H9 (cell line): ENCODE measurements around the gene CALCR. TPM values are rescaled to one million over a fixed set of nuclear protein-coding genes. Genes with fewer than 3 reads are reported as not detected.
A peak's percentile ranks its signal among the peaks of the same experiment; 100 is the strongest.

Source experiments
- DNase-seq: peaks from one replicate; pipeline ENCODE4 v3.0.0-alpha.2; 2017
- H2AFZ ChIP-seq: one replicate; pipeline ENCODE4 v1.6.1; 2013; ENCODE audit warnings: mild to moderate bottlenecking, low read length, control low read depth, moderate library complexity
- H2AK5ac ChIP-seq: 2 replicates; pipeline ENCODE4 v1.6.1; 2013; ENCODE audit warnings: low read length, control low read depth, mixed read lengths; ENCODE audit not compliant: insufficient read length
- H2BK120ac ChIP-seq: one replicate; pipeline ENCODE4 v1.6.1; 2013; ENCODE audit warnings: low read depth, mild to moderate bottlenecking, low read length, control low read depth, inconsistent platforms; ENCODE audit not compliant: poor library complexity, severe bottlenecking
- H2BK12ac ChIP-seq: 2 replicates; pipeline ENCODE4 v1.6.1; 2013; ENCODE audit warnings: low read length, control low read depth, mixed read lengths, low read depth; ENCODE audit not compliant: insufficient read length
- H2BK15ac ChIP-seq: 2 replicates; pipeline ENCODE4 v1.6.1; 2013; ENCODE audit warnings: low read depth, low read length, control low read depth
- H2BK20ac ChIP-seq: one replicate; pipeline ENCODE4 v1.6.1; 2013; ENCODE audit warnings: low read depth, mild to moderate bottlenecking, low read length, control low read depth, inconsistent platforms; ENCODE audit not compliant: poor library complexity, severe bottlenecking
- H2BK5ac ChIP-seq: 2 replicates; pipeline ENCODE4 v1.6.1; 2013; ENCODE audit warnings: low read length, control low read depth, mixed read lengths; ENCODE audit not compliant: insufficient read length
- H3K14ac ChIP-seq: 2 replicates; pipeline ENCODE4 v1.6.1; 2013; ENCODE audit warnings: low read length, control low read depth; ENCODE audit not compliant: insufficient read depth
- H3K18ac ChIP-seq: 2 replicates; pipeline ENCODE4 v1.6.1; 2013; ENCODE audit warnings: low read depth, mild to moderate bottlenecking, mixed read lengths, low read length, control low read depth; ENCODE audit not compliant: insufficient read length
- H3K23ac ChIP-seq: 2 replicates; pipeline ENCODE4 v1.6.1; 2013; ENCODE audit warnings: low read length, control low read depth, mixed read lengths, low read depth; ENCODE audit not compliant: insufficient read length
- H3K23me2 ChIP-seq: 2 replicates; pipeline ENCODE4 v1.6.1; 2013; ENCODE audit warnings: low read depth, mild to moderate bottlenecking, mixed read lengths, low read length, control low read depth; ENCODE audit not compliant: insufficient read length, poor library complexity, severe bottlenecking
- H3K27ac ChIP-seq: 2 replicates; pipeline ENCODE4 v1.5.1; 2013; ENCODE audit warnings: low read length, control low read depth, mixed read lengths, low read depth; ENCODE audit not compliant: insufficient read length
- H3K27me3 ChIP-seq: 2 replicates; pipeline ENCODE4 v1.6.1; 2013; ENCODE audit warnings: low read length, control low read depth, inconsistent platforms; ENCODE audit not compliant: insufficient read depth
- H3K4ac ChIP-seq: 2 replicates; pipeline ENCODE4 v1.6.1; 2013; ENCODE audit warnings: low read depth, mild to moderate bottlenecking, control low read depth, inconsistent platforms, low read length, moderate library complexity
- H3K4me1 ChIP-seq: 2 replicates; pipeline ENCODE4 v1.6.1; 2013; ENCODE audit warnings: low read length, control low read depth, inconsistent platforms; ENCODE audit not compliant: insufficient read depth
- H3K4me2 ChIP-seq: 2 replicates; pipeline ENCODE4 v1.6.1; 2013; ENCODE audit warnings: low read length, control low read depth, mixed read lengths; ENCODE audit not compliant: insufficient read length, insufficient read depth
- H3K56ac ChIP-seq: 2 replicates; pipeline ENCODE4 v1.6.1; 2013; ENCODE audit warnings: low read depth, mild to moderate bottlenecking, mixed read lengths, low read length, control low read depth; ENCODE audit not compliant: insufficient read length
- H3K79me1 ChIP-seq: 2 replicates; pipeline ENCODE4 v1.6.1; 2013; ENCODE audit warnings: low read depth, mild to moderate bottlenecking, moderate library complexity, low read length, control low read depth, inconsistent platforms; ENCODE audit not compliant: insufficient read depth, poor library complexity, severe bottlenecking
- H3K79me2 ChIP-seq: 2 replicates; pipeline ENCODE4 v1.6.1; 2013; ENCODE audit warnings: low read length, control low read depth, inconsistent platforms; ENCODE audit not compliant: insufficient read depth
- H3K9ac ChIP-seq: 2 replicates; pipeline ENCODE4 v1.6.1; 2013; ENCODE audit warnings: low read length, control low read depth, mixed read lengths; ENCODE audit not compliant: insufficient read length; ENCODE audit errors: extremely low read depth
- H3K9me3 ChIP-seq: one replicate; pipeline ENCODE4 v1.6.1; 2013; ENCODE audit warnings: low read depth, low read length, inconsistent platforms; ENCODE audit not compliant: control insufficient read depth
- H3T11ph ChIP-seq: one replicate; pipeline ENCODE4 v1.6.1; 2013; ENCODE audit warnings: mild to moderate bottlenecking, low read length, control low read depth, inconsistent platforms
- H4K20me1 ChIP-seq: one replicate; pipeline ENCODE4 v1.6.1; 2013; ENCODE audit not compliant: control insufficient read depth, insufficient read length, insufficient read depth
- H4K5ac ChIP-seq: 2 replicates; pipeline ENCODE4 v1.6.1; 2013; ENCODE audit warnings: low read depth, mild to moderate bottlenecking, mixed read lengths, low read length, control low read depth; ENCODE audit not compliant: insufficient read length
- H4K8ac ChIP-seq: replicated peaks from 2 replicates; pipeline ENCODE4 v1.6.1; 2013; ENCODE audit warnings: low read length, control low read depth, mixed read lengths, low read depth; ENCODE audit not compliant: insufficient read length
- H4K91ac ChIP-seq: 2 replicates; pipeline ENCODE4 v1.6.1; 2013; ENCODE audit warnings: low read depth, mild to moderate bottlenecking, moderate library complexity, mixed read lengths, low read length, control low read depth; ENCODE audit not compliant: insufficient read length
- H3K27ac Mint-ChIP-seq, 3 experiments: 2 replicates in 2 of 3; 3 replicates in 1 of 3; pipeline ENCODE4 v1.8.0; 2020 to 2021; ENCODE audit warnings: mixed read lengths in 3 of 3, mild to moderate bottlenecking in 1 of 3, moderate library complexity in 1 of 3
- H3K27me3 Mint-ChIP-seq: 2 replicates; pipeline ENCODE4 v1.8.0; 2021; ENCODE audit warnings: low read depth, mild to moderate bottlenecking, moderate library complexity, mixed read lengths
- H3K36me3 Mint-ChIP-seq, 3 experiments: 2 replicates in 2 of 3; 3 replicates in 1 of 3; pipeline ENCODE4 v1.8.0; 2020 to 2021; ENCODE audit warnings: low read depth in 3 of 3, mixed read lengths in 3 of 3; ENCODE audit not compliant: insufficient read depth in 1 of 3
- H3K4me1 Mint-ChIP-seq, 2 experiments: 2 replicates each; pipeline ENCODE4 v1.8.0; 2020; ENCODE audit warnings: mixed read lengths in 2 of 2
- H3K4me3 Mint-ChIP-seq, 2 experiments: 2 replicates in 1 of 2; 3 replicates in 1 of 2; pipeline ENCODE4 v1.8.0; 2020 to 2021; ENCODE audit warnings: mild to moderate bottlenecking in 2 of 2, mixed read lengths in 2 of 2, moderate library complexity in 1 of 2
- H3K9me3 Mint-ChIP-seq, 2 experiments: 2 replicates in 1 of 2; 3 replicates in 1 of 2; pipeline ENCODE4 v1.8.0; 2020; ENCODE audit warnings: mild to moderate bottlenecking in 2 of 2, mixed read lengths in 2 of 2, moderate library complexity in 1 of 2
- microRNA-seq: library from miRNA; unstranded; fragments of <30 nt; microRNA quantifications from one replicate; pipeline ENCODE4, GENCODE V29; 2020; ENCODE audit warnings: borderline microRNAs expressed
- total RNA-seq: library from RNA; stranded (reverse); gene quantifications from 2 replicates; pipeline ENCODE4 v1.2.1, GENCODE V29; 2021
- TF ChIP-seq, protein P1 (sequence below): fragments of 200-600 bp; sonication (generic); conservative IDR thresholded peaks from 3 replicates; pipeline ENCODE4 v1.8.0; 2021; ENCODE audit warnings: antibody characterized with exemption, mild to moderate bottlenecking

CALCR gene
- total RNA-seq, 1 experiment from 2014 or later: 0.52 TPM

DNA sequence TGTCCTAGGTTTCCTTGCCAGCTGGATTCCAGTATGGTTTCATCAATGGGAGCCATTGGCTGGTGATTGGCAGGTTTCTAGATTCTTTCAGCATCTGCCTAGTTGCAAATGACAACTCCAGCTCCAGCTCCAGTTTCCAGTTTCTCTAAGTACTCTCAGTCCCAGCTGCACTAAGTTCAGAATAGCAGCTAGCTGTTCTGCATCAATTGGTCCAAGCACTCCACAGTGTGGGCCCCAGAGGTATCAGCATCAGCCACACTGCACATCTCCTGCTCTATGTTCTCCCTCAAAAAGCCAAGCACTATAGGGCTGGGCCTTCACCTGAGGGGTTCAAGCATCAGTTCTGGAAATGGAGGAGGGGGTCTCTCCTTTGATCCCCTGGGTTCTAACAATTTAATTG, 198.9 kb downstream of the CALCR start:
- Histone ChIP-seq H3K23me2 (no peaks in the 10 kb centered on the region), H3K14ac (no peak overlapping the region), H3K18ac (no peak overlapping the region), H3K9ac (no peak overlapping the region), H4K8ac (no peak overlapping the region), H3K4ac (no peak overlapping the region), H2BK120ac (no peak overlapping the region), H4K91ac (no peak overlapping the region), H2AFZ (no peak overlapping the region), H4K20me1 (no peaks in the 10 kb centered on the region), H2BK15ac (no peak overlapping the region), H2BK5ac (no peak overlapping the region), H3K9me3 (no peaks in the 10 kb centered on the region), H2AK5ac (no peak overlapping the region), H4K5ac (no peak overlapping the region), H3K4me2 (no peak overlapping the region), H3T11ph (no peak overlapping the region), H3K27ac (no peak overlapping the region), H2BK20ac (no peak overlapping the region), H3K79me2 (no peaks in the 10 kb centered on the region), H3K56ac (no peak overlapping the region), H3K27me3 (no peaks in the 10 kb centered on the region), H3K79me1 (no peaks in the 10 kb centered on the region), H2BK12ac (no peak overlapping the region), H3K23ac (no peak overlapping the region), H3K4me1 (no peaks in the 10 kb centered on the region)
- H3K4me3 Mint-ChIP-seq: no peak overlapping the region
- TF ChIP-seq, protein P1, sequence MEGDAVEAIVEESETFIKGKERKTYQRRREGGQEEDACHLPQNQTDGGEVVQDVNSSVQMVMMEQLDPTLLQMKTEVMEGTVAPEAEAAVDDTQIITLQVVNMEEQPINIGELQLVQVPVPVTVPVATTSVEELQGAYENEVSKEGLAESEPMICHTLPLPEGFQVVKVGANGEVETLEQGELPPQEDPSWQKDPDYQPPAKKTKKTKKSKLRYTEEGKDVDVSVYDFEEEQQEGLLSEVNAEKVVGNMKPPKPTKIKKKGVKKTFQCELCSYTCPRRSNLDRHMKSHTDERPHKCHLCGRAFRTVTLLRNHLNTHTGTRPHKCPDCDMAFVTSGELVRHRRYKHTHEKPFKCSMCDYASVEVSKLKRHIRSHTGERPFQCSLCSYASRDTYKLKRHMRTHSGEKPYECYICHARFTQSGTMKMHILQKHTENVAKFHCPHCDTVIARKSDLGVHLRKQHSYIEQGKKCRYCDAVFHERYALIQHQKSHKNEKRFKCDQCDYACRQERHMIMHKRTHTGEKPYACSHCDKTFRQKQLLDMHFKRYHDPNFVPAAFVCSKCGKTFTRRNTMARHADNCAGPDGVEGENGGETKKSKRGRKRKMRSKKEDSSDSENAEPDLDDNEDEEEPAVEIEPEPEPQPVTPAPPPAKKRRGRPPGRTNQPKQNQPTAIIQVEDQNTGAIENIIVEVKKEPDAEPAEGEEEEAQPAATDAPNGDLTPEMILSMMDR: no peak
- no peak overlapping the region for H3K27ac Mint-ChIP-seq
- H3K4me1 Mint-ChIP-seq: peaks cover 8 to 10% of the 10 kb centered on the region in 2 experiments; a peak in 3 of 4 replicates
- no peak for DNase-seq
- H3K9me3 Mint-ChIP-seq: peaks cover 0 to 7% of the 10 kb centered on the region in 2 experiments; a peak in 2 of 5 replicates
- no peaks in the 10 kb centered on the region for H3K27me3 Mint-ChIP-seq
- H3K36me3 Mint-ChIP-seq: no peaks in the 10 kb centered on the region

Small RNA genes lying within 50 kb of the gene (microRNA-seq; reads per million reads assigned to microRNA genes)
- gene MIR489 (4.6 reads per million, percentile 34 among the genes with 10 or more reads in this experiment), gene MIR653 (8.8 reads per million, percentile 44 among the genes with 10 or more reads in this experiment)
